Right renal pelvis (tissue), 4 donors: ENCODE data around the gene PDCD6IP. TPM values are rescaled to one million over a fixed set of nuclear protein-coding genes. Genes with fewer than 3 reads are reported as not detected.
"Not testable (repeated sequence)": the region's sequence is repeated elsewhere in the genome, so short reads cannot be mapped to it uniquely, and the experiment has no call there.

ENCODE experiments used
- DNase-seq, 4 donors: peaks; one replicate each; pipeline ENCODE4 v3.0.0-alpha.2; 2013; ENCODE audit warnings: low read depth in 4 of 4, low spot score in 3 of 4, missing footprints in 1 of 4
- polyA plus RNA-seq, 4 donors: library from polyadenylated mRNA; unstranded; fragments of 120-200 nt; gene quantifications; one replicate each; pipeline ENCODE4 v1.2.1, GENCODE V29; 2013; ENCODE audit not compliant: insufficient read length in 4 of 4

Gene PDCD6IP
- polyA plus RNA-seq, 4 donors, result 147 to 164 (median 160) TPM

DNA sequence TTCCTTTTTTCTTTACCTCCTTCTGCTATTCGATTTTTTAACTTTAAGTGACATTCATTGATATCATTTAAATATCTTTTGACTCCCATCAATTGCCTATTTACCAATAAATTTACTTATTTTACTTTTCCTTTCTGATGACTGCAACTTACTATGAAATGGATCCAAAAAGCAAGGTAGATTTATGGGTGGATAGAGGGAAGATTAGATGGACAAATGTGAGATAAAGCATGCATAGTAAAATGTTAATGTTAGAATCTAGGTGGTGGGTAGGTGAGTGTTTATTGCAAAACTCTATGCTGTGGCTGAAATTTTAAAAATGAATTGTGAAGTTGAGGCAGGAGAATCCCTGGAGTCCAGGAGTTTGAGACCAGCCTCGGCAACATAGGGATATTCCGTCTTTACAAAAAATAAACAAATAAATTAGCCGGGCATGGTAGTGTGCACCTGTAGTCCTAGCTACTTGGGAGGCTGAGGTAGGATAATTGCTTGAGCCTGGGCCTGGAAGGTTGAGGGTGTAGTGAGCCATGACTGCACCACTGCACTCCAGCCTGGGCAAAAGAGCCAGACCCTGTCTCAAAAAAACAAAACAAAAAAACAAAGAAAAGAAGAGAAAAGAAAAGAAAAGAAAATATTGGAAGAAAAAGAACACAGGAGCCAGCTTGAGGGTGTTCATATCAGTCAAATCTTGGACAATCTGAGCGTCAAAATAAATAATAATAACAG, 6.1 kb upstream of the PDCD6IP start:
- no peak for DNase-seq

DNA sequence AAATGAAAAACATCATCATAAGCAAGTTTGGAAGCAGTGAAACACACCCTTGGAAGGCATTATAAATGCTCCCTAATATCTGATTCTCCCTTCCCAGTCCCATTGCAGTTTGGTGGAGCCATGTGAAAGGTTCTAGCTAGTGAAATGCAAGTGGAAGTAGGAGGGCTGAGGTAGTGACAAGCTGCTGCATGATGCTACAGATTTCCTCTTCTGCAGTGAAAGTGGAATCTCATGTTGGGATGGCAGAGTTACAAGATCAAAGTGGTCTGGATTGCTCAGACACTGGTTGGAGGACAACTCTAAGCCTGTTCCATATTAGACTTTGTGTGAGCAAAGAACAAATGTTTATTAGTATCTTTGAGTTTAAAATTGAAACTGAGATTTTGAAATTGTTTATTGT, 3.3 kb upstream of the PDCD6IP start:
- no peak for DNase-seq

DNA sequence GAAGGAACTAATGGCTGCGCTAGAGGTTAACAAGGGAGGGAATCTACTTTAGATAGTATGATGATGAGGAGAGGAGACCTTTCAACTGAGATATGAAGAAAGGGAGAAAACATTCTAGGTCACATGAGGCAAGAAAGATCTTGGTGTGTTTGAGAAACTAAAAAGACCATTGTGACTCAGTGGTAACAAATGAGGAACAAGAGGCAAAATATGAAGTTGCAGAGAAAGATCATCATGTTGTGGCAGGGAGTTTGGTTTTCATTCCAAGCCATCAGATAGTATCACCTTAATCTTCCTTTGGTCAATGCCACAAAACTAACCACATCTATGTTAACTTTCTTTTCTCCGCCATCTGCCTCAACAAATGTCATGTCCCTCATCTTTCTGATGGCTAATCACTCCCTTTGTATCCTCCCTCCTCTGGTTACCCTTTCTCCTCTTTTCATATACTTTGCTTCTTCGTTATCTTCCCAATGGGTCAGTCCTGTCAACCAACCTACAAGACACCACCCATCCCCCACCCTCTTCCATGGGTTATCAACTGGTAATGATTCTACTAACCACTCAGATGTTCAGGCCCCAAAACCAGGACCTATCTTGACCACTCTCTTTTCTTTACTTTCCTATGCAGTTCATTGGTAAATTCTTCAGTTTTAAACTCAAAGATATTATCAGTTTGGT, 2.4 kb upstream of the PDCD6IP start:
- DNase-seq, result no peak

DNA sequence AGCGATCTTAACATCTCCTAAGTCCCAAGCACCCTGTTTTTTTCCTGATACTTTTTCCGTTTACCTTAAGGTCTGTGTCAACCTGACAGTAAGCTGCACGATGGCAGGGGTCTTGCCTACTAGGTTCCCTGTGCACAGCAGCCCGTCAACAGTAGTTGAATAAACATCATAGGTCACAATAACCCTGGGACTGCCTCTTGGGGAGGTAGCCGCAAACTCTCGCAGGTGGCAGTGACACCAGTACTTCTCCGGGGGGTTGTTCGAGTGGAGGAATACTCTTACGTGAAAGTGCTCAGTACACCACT, 365 bp upstream of the PDCD6IP start:
- no peak for DNase-seq

DNA sequence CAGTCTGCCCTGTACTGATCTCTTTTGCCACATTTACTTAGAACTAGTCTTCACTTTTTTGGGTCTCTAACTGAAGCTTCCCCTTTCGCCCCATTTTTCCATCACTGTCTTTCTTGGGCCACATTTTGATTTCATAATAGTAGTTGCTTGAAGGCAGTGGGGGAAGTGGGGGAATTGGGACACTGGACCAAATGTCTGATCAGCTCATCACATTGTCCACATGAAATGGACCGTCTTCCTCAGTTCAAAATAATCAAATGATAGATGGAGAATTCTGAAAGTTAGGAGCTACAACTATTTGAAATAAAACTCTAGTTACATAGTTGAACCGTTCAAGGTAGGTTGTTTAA, 747 bp downstream of the PDCD6IP start:
- no peak for DNase-seq

DNA sequence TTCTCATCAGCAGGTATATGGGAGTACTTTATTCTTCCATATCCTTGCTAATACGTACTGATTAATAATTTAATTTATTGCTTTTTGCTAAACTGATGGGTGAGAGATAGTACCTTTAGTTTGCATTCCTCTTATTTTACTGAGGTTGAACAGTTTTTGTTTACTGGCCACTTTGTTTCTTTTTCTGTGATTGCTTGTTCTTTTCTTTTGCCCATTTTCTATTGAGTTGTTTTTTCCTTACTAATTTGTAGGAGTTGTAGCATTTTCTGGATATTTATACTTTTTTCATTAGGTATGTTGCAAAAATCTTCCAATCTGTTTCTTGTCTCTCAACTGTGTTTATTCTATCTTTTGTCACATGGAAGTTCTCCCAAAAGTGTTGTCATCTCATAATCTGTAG, 4.8 kb downstream of the PDCD6IP start:
- no peak for DNase-seq

DNA sequence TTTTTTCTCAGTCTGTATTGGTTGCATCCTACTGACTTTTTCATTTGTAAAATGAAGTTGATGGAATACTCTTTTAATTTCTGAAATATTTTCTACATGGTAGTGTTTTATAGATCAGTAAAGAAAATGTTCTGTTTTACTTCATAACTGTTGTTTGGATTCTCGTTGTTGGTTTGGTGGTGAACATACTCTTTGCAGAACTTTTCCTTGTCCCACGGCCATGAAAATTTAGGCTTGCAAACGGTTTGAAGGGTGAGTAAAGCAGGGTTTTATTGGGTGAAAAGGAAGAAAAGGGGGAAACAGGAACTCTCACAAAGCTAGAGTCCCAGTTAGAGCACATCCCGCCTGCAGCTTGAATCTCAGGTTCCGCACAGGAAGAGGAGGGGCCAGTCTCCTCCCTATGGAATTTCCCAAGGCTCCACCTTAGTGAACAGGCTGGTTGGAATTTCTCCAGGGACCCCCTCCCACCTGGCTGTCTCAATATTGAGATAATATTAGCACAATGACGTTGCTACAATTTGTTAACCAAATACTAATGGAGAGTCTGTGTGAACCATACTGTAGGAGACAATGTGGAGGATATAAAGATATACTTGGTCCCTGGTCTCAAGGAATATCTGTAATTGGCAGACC, 5.6 kb downstream of the PDCD6IP start:
- no peak for DNase-seq

DNA sequence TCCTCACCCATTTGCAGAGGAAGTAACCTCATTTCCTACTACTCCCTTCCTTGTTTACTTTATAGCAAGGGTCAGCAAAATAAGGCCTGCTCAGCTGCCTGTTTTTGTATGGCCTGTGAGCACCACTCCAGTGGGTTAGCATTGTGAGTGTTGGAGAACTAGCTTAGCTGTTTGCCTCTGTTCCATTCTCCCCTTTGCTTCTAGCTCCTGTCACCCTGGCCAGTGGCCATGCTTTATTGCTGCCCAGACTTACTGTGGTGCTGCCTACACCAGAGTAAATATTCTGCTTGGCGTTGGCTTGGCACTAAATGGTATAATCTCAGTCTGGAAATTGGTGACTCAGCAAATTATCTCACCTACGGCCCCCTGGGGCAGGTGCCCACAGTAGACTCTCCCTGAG, 8.8 kb downstream of the PDCD6IP start:
- DNase-seq, result no peak

DNA sequence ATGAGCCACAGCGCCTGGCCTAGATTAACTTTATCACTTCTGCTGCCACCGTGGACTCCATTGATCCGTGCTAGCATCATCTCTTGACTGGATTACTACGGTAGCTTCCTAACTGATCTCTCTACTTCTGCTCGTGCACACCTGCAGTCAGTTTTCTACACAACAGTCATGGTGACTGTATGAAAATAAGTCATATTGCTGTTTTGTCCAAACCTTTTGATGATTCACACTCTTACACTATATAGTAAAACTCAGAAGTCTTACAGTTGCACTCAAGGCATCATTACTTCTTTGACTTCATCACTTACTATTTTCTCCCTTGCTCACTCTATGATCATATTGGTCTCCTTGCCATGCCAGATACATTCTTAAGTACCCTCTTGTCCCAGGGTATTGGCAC, 10.1 kb downstream of the PDCD6IP start:
- no peak for DNase-seq

DNA sequence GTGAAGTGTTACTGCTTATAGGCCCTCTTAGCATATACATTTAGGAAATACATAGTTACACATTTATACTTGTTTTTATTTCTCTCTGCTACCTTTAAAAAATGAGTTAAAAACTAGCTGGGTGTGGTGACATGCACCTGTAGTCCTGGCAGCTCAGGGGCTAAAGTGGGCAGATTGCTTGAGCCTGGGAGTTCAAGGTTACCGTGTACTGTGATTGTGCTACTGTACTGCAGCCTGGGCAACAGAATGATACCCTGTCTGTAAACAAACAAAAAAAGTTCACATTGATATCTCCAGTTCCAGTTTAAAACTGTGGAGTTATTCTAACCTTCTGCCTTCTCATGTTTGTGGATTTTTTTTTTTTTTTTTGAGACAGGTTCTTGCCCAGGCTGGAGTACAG, 12.1 kb downstream of the PDCD6IP start:
- DNase-seq, result no peak

DNA sequence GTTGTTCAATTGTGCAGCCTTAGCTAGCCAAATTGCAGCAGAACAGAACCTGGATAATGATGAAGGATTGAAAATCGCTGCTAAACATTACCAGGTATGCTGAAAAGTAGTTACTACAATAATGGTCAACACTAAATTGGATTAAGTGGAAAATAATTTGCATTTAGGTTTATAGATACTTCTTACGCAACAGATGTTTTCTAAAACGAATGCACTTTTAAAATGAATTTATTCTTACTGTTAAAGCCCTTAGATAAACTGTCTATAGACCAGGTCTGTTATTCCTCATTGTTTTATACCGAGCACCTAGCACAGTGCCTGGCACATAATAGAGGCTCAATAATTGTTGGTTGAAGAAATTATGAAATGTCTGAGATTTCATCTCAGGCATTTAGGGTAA, 23.6 kb downstream of the PDCD6IP start:
- DNase-seq, result no peak

DNA sequence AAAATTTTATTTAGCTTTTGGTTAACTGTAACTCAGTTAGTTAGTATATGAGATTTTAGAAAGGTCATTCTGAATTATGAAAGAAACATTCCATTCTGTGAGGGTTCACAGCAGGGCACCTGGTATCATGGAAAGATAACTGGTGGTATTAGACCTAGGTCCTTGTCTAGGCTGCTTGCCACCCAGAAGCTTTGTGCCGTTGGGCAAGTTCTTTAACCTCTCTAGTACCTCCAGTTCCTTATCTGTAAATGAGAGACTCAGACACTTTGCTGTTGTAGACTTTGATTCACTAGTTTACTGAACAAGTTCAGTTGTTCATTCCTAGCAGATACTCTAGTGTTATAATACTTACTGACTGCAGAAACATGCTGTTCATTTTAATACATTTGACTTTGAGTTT, 25.4 kb downstream of the PDCD6IP start:
- DNase-seq, result no peak

DNA sequence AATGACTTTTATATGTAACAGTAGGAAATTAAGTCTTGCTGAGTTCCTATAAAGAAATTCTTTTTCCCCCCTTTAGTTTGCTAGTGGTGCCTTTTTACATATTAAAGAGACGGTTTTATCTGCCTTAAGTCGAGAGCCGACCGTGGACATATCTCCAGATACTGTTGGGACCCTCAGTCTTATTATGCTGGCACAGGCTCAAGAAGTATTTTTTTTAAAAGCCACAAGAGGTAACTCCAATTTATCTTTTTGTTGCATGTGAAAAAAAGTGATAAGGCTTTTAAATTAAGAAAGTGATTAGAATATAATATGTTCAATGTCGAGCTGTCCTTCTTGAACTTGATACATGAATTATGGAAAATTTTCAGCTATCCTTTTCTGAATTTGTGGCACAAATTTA, 26.7 kb downstream of the PDCD6IP start:
- DNase-seq, result no peak

DNA sequence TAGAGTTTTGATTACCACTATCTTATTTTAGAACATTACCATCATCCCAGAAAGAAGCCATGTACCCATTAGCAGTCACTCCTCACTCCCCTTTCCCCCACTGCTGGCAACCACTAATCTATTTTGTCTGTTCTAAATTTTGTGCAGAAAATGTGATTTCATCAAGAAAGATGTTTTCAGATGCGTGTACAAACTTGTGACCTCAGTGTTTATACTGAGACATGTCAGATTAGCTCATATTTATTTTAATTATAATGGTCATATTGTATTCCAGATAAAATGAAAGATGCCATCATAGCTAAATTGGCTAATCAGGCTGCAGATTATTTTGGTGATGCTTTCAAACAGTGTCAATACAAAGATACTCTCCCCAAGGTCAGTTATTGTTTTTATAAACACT, 27.8 kb downstream of the PDCD6IP start:
- DNase-seq, result no peak

DNA sequence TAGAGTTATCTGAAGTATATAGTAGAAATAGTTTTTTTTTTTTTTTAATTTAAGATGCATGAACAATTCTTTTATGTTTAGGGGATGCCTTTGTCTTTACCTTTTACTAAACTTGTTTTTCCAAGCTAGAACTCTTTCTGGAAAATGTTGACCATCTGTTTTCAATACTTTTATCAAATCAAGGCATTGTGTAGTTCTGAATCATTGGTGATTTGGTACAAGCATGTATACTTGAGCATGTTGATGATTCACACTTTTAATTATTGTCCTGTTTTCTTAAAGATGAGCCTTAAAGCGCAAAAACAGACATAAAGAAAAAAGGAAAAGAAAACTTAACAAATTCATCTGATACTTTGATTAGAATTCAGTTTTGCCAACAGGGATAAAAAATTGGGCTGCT, 28.3 kb downstream of the PDCD6IP start:
- DNase-seq, result no peak

DNA sequence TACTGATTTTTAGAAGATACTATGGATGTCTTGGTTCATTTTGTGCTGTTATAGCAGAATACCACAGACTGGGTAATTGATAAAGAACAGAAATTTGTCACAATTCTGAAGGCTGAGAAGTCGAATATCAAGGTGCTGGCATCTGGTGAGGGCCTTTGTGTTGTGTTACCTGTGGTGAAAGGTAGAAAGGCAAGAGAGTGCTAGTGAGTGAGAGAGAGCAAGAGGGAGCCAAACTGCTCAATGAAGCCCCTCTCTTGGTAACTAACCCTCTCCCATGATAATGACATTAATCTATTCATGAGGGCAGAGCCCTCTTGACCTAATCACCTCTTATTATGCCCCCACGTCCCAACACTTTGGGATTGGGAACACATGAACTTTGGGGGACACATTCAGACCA, 31.3 kb downstream of the PDCD6IP start:
- DNase-seq, result no peak

DNA sequence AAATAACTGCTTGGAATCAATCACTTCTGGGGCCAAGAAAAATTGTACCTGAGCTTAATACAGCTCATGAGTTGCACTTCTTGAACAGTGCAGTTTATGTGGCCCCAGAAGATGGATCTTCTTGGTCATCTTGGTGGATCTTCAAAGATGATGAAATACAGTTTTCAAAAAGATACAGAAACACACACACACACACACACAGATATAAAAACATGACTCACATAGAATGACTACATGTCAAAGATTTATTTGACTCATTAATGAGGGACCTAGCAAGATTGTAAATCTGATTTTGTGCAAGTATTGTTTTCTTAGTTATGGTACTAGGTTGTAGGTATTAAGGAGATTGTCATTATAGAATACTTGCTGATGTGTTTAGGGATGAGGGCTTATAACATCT, 32.6 kb downstream of the PDCD6IP start:
- DNase-seq, result no peak

DNA sequence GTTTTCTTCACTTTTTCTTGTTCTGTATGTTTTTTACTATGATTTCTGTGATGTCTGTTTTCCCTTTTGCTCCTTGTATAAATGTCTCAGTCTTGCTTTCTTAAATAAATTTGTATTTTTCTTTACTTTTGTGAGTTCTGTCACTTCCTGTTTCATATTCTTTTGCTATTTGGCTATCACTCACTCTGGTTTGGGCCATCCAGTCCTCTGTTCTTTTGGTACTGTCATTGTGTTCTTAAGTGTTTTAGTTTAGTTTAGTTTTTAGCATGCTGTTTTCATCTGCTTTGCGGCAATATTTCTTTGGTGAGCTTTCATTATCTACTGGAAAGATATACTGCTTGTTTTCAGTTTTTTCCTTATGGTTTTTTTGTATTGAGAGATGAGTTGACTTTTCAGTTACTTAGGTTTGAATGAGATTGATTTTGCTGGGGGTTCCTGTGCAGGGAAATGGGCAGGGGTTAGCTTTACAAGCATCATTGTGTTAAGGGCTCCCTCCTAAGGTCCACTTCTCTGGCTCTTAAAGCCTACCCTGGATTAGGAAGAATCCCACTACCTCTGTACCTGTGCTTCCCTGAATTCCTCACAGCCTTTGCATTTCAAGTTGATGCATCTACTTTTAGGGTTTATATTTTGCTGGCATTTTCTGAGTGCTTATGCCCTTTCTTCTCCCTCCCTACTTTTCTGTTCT, 35.1 kb downstream of the PDCD6IP start:
- DNase-seq, result no peak

DNA sequence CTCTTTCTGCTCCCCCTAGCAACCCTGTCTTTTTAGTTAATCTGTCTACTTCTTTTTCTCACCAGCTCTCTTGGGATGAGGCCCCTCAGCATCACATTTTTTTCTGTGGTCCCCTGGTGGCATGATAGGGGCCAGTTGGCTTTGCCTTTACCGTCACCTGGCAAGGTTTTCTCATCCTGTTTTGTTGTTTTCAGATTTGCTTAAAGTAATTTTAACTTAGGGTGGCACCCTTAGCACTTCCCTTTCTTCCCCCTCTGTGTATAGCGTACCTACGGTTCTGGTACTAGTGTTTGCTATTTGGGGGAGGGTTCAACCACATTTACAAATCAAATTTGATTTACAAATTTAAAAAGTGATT, 35.6 kb downstream of the PDCD6IP start:
- DNase-seq, result no peak

DNA sequence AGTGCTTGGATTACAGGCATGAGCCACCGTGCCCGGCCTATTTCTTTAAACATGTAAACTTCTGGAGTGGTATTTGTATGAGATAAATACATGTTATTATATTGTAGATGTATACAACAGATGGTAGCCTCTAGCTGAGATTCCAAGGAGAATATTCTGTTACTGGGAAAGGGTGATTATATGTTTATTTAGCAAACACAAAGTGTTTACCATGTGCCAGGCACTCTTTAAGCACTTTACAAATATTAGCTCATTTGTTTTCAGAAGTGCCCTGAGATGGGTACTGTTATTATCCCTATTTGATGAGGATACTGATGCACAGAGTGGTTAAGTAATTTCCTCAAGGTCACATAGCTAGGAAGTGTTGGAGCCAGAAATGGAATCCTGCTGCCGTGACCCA, 38.8 kb downstream of the PDCD6IP start:
- DNase-seq, result not testable (repeated sequence)

DNA sequence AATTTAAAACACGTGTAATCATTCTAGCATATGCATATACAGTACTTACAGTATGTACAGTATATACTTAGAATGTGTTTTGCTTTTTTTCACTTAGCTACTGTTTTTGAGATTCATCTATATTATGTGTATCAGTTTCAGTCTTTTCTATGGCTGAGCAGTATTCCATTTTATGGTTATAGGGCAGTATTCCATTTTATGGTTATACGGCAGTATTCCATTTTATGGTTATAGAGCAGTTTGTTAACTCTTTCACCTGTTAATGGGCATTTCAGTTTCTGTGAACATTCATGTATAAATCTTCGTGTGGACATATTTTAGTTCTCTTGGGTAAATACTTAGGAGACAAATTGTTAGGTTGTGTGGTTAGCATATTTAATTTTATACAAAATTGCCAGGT, 40.9 kb downstream of the PDCD6IP start:
- DNase-seq, result no peak

DNA sequence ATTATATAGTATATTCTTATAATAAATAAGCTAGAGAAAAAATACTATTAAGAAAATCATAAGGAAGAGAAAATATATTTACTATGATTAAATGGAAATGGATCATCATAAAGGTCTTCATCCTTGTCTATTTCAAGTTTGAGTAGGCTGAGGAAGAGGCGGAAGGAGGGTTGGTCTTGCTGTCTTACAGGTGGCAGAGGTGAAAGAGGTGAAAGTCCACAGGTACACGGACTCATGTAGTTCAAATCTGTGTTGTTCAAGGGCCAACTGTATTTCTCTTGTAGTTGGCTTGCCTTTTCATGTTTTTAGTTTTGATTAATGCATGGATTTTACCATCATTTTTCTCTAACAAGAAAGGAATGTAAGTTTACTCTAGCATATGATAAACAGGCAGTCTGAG, 41.7 kb downstream of the PDCD6IP start:
- DNase-seq, result no peak
